Measurements from ENCODE around the gene LRRC4C.

Gene LRRC4C

DNA sequence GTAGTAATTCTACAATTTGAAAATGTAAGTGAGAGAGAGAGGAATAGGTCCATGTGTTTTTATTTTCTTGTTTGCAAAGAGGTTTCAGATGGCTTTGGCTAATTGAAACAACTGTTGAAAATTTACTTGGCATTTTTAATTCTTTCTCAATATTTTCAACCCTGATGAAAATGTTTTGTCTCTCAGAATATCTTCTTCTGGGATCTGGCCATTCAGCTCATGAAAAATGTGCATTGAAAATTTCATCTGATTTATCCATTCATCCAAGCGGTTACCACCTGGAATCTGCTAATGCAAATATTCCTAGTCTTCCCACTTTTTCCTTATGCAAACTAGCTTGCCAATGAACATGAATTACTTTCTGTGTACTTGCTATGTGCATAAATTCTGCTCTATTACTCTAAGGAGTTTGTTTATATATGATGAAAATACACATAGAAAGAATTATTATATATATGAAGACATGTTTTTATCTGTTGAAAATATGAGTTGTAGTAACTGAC is 621.2 kb downstream of the LRRC4C start:
- no peak for DNase-seq

DNA sequence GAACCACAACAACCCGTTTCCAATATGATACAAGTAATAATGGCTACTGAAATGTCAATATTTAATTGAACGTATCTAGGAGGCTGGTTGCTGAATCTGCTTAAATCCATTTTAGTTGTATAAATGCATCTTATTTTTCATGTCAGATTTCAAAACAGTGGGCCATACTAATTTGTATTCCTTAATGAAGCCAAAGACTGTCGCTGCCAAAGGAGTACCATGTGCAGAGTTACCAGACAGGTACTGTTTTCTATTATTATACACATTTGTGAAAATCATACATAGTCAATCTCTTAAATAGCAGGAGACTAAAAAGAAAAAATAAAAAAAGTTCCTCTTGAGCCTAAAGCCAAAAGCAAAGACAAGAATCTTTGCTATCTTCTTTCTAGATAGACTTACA is 632.3 kb downstream of the LRRC4C start:
- no peak for DNase-seq

DNA sequence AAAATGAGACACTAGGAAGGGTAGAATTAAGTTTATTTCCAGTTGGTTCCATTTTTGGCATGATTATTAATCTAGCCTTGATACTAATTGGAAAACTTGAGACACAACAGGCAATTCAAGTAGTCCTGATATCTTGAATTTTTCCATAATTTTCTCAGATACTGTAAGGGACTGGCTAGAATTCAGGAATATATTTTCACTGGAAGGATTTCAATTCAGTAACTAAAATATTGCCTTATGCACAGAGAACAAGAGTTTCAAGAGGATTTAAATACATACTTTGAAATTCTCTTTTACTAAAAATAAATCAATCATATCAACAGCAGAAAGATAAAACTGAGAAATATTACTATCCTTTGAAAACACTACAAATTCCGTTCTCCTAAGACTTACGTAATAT is 632.9 kb downstream of the LRRC4C start:
- DNase-seq, result no peak

DNA sequence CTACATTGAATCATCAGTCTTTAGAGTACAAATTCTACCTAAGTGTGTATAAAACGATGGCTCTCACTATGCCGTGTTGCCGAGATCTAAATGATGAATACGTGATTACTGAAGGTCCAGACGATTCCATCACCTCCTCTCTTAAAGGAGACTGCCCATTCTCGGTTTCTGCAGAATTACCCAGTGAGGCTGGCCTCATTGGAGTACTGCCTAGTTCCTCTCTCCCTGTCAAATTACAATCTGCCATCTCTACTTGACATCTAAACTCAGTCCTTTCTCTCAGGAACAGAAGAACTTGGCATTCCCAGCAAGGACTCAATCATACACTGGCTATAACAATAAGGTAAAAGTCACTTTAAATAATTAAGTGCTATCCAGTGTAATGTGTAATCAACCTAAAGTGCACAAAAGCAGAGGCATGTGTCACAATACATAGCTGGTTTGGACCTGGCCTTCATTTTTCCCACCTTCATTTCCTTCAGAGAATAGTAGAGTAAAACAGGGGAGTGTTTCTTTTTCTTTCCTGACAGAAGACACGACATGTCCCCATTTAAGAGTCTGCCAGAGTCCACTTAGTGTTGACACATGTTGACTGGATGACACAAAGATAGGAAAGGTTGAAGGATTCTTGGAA is 634.1 kb downstream of the LRRC4C start:
- no peak for DNase-seq

DNA sequence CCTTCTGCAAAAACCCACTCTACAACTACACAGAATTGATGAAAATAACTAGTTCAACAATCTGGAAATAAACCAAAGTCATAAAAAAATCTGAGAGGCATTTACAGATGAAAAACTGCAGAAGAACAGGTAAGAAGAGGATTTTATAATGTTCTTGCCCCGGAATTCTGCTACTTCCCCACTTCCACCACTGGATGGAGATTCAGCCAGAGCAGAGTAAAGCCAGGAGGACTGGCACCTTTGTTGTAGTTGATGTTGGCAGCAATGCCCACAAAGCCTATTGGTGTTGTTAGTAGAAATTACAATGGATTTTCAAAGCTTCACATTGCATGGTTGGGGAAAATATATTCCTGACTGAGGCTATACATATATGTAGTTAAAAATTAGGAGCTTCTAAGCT is 640.2 kb downstream of the LRRC4C start:
- no peak for DNase-seq

DNA sequence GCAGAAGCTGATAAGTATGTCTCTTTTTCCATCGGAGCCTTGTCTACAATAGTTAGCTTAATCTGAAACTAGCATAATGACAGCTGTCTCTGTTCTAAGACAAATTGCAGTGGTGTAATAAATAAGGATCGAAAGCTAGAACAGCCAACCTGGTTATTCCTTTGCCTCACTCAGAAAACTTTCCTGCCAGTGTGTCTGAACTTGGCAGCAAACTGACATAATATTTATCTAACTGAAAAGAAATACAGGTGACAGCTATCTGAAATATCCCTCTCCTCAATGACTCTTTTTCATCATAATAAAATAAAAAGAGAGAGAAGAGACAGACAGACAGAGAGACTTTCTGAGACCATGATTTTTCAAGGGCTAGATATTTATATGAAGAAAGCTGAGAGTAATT is 642.5 kb downstream of the LRRC4C start:
- DNase-seq, result no peak

DNA sequence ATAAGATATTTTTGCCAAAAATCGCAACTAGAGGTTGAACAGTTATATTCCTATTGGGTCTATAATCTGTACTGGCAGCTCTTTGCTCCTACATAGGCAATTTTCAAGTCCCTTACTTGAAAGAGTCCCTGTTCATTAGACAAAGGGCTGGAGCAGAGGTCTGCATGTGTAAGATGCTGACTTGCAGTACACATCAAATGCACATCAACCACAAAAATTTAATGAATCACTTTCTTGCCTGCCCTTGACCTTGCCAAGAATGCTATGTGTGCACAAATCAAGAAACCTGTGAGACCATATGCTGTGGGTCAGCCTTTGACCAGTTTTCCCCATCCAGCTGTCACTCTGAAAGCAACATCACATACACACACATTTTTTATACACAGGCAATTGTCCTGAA is 661.5 kb downstream of the LRRC4C start:
- DNase-seq, result no peak

DNA sequence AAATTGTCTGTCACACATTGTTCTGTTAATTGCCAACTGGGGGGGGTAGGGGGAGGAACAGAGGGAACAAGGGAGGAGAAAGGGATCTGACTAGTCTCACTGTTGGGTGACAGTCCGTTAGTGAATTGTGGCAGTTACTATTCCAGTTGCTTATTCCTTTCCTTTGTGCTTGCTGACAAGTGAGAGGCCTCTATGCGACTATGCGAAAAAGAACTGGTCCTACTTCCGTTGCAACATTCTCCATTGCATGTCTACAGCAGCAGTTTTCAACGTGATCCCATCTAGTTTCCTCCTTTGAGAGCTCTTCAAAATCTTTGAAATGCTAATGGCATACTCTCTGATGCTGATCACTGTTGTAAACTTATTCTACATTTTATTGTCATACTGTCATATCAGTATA is 672.2 kb downstream of the LRRC4C start:
- DNase-seq, result no peak

DNA sequence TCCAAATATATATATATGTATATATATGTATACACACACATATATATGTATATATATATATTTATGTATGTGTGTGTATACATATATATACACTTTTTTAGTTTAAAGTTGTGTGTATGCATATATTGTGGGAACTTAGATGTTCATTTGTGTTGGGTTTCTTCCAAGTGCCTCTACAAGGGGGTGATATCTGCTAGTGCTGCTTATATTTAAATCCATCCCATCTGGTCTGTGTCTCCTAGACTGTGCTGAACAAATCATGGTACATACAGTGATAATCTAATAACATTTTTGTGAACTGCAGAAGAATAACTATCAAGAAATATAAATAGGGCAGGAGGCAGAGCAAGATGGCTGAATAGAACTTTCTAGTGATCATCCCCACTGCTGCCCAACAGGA is 696.4 kb downstream of the LRRC4C start:
- DNase-seq, result no peak

DNA sequence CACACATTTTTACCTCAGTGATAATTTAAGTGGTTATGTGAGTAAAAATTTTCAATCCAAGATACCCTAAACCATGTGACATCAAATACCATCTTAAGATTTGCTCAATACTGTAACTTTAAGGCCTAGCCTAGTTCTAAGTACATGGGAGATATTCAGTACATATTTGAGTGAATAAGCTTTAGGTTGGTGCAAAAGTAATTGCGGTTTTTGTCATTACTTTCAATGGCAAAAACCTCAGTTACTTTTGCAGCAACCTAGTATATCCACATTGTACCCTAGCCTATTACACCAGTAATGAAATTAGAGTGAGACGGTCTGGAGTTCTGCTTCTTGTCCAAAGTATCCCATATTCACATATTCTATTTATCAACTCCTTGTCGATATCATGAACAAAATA is 700.1 kb downstream of the LRRC4C start:
- DNase-seq, result no peak

DNA sequence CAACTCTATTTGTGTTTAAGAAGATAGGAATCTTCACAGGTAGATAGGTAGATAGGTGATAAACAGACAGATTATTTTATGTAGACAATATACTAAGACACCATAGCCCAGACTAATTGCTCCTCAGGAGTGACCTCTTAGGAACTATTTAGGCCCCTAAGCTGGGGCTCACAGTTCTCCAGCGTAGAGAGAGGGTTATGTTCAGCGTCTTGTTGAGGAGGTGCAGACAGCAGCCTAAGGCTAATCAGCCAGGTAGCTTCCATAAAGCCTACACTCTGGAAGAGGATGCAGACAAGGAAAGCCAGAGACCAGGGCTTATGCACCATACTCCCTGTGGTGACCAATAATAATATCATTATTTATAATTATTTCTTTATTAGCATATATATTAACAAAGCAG is 705.2 kb downstream of the LRRC4C start:
- no peak for DNase-seq

DNA sequence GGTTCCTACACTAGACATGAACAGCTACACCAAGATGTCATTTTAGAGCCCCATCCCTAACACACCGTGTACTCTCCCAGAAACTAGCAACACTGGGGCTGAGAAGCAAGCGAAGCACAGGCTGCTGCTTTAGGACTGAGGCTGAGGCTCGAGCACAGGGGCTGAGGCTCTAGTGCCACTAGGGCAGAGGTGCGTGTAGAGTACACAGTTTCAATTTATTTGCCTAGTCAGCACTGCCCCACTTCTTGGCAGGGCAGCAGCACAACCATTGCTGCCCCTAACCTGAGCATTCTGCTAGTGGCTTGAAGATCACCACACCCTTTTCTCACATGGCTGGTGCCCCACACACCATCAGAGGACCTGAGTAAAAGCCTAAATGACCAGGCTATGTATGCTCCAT is 713.2 kb downstream of the LRRC4C start:
- no peak for DNase-seq

DNA sequence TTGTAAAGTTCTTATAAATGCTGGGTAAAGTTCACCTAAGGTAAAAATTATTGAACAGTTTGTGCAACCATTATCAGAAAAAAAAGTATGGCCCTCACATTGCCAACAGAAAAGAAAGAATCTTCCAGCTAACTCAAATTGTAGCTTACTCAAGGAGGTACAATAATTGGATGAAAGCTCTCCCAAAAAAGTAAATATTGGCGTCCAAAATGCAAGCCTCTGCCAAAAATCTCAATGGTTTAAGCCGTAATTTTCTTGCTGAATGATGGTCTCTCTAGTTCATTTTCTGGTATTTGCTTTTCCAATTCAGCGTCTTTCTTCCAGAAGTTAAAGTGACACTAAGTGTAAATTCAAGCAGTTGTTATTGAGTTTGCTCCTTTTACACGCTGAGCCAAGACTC is 727.3 kb downstream of the LRRC4C start:
- no peak for DNase-seq

DNA sequence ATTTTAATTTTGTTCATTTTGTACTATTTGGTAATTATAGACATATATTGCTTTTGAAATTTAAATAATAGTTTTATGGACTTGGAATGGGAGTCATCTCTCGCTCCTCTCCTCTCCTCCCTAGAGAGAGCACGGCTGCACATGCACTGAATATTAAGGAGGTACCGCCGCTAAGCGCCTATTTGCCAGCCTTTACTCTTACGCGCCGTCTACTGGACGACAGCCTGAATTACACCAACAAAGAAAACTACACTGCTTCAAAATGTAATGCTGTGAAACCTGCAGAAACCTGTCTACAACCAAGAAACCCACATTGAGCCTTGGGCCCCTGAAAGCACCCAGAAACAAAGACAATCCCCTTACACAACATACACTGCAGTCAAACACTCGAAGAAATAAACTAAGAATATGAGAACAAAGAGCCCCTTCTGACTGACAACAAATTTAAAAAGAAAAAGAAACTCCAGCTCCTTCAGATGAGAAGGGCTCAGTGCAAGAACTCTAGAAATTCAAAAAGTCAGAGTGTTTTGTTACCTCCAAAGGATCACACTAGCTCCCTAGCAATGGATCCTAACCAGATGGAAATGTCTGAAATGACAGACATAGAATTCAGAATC is 737.2 kb downstream of the LRRC4C start:
- DNase-seq, result no peak

DNA sequence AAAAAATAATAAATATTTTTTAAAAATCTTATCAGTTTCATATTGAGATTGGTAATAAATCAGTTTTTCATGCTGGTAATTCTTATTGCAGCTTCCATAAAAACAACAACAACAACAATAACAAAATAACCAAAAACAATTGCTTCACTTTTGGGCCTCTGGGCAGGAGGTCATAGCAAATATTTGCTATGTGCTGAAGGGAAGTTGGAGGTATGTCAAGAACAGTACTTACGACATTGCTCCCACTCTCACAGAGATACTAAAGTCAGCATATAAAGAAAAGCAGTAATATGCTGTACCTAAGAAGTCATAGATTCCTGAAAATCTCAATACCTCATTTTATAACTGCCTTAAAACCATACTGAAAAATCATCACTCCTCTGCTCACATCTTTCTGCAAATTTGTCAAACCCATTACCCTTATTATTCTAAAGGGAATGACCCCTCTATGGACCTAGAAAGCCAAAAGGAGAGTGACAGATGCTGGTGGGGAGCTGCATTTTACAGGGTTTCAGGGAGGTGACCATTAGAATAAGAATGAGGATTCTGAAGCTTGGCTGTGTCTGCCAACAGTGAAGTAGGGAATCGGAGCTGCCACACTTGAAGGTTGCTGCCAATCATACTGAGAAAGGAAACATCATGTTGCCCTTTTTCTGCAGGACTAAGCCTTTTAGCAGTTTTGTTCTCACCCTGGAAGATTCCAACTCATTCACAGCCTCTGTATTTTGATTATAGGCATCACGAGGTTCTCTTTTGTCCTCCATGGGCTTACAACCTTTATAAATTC is 742.9 kb downstream of the LRRC4C start:
- DNase-seq, result no peak

DNA sequence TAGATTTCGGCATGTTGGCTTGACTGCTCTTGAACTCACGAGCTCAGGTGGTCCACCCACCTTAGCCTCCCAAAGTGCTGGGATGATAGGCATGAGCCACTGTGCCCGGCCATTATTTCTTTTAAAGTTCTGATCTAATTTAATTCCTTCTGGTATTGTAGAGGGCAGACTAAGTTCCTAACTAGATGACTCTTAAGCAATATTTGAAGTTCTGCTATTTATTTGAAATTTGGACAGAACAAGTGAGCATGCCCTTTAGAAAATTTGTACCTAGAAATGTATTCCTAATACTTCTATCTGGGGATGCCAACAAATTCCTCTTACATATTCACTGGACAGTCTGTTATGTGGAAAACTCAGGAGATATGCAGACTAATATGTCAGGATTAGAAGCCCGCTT is 746.4 kb downstream of the LRRC4C start:
- no peak for DNase-seq

DNA sequence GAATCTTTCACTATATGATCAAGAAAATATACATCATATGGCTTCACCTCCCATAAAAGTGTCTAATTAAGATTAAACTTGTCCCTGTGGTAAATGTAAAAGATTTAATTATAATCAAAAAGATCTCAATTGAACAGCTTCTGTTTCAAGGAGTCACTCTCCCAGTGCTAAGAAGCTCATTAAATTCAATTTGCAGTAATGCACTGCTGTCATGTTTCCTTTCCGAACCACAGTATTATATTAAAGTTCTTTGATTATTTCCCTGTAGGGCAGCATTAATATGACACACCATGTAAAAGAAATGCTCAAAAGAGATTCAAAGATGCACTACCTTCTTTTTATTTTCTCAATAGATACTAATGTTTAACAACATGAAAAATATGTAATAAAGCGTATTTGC is 758.4 kb downstream of the LRRC4C start:
- DNase-seq, result no peak

DNA sequence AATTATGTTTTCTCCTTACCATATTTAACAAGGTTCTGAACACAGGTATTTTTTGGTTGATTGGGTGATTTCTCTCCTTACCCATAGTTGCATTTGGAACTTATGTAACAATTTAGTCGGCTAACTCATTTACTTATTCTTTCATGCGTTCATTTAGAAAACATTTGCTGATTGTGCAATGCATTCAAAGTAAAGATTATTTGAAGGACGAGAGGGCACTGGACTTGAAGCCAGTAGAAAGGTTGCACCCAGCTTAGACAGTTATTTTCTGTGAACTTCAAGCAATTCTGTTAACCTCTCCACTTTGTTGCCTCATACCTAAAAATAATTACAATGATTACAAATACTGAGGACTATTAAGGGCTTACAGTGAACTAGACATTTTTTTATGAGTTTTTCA is 769.6 kb downstream of the LRRC4C start:
- no peak for DNase-seq

DNA sequence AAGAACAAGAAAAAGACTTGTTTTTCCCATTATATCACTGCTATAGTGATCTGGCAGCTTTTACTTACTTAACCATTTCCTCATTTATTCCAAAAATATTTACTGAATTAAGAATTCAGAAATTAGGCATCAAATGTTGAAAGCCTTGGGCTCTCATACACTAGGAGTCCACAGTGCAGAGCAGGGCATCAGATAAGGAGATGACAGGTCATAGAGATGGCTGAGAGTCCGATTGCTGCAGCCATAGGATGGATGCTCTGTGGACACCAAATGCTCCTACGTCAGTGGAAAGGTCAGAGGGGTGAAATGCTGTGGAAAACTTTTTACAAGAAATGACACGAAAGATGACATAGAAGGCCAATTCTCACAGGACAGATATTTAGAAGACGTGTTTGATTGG is 771.1 kb downstream of the LRRC4C start:
- DNase-seq, result no peak

DNA sequence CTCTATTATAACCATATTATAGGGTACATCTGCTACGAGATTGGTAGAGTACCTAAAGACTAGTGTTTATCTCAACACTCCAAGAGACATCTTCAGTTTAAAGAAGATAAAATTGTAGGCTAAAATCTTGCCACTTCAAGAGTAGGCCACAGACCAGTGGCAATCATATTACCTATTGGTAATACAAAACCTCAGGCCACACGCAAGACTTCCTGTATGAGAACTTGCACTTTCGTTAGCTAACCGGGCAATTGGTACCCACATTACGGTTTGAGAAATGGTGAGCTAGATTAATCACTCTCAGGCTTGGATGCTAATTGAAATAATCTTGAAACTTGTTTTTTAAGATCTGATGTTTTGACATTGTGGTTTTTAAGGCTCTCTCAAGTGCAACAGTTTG is 772.7 kb downstream of the LRRC4C start:
- DNase-seq, result no peak

DNA sequence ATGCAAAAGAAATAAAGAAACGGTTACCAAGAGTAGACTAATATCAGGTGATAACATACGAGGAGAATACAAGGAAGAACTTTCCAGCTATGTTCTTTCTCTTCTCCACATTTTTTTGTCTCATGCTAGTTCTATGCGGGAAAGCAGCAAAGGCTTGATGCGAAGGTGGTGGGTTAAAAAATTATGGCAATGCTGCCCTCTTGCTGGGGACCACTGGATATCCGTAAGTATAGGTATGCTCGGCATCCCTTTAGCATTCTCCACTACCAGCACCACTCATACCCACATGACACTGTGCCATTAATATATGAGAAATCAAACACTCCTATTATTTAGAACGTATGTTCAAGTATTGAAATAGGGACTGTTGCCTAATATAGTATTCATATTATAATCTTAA is 776.4 kb downstream of the LRRC4C start:
- DNase-seq, result no peak

DNA sequence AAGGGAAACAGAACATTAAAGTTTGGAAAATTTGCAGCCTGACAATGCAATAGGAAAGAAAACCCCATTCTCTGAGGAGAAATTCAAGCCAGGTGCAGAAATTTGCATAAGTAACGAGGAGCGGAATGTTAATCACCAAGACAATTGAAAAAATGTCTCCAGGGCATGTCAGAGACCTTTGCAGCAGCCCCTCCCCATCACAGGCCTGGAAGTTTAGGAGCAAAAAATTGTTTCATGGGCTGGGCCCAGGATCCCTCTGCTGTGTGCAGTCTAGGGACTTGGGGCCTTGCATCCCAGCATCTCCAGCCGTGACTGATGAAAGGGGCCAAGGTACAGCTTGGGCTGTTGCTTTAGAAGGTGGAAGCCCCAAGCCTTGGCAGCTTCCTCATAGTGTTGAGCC is 780.2 kb downstream of the LRRC4C start:
- no peak for DNase-seq

DNA sequence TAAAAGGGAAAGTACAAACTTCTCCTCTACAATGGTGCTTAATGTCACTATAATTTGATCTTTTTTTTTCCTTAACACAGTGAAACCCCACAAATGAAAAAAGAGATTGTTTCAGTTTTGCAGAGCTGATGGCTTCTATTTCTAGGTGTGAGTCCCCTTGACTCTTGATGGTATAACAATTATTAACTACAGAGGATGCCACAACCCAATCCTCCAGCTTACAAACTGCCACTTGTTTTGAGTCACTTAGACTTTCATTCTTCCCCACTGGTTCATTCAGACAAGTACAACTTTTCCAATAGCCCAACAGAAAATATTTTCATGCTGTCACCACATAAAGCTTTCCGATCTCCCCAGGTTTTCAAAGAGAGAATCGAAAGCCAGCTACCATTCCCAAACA is 812.2 kb downstream of the LRRC4C start:
- DNase-seq, result no peak

DNA sequence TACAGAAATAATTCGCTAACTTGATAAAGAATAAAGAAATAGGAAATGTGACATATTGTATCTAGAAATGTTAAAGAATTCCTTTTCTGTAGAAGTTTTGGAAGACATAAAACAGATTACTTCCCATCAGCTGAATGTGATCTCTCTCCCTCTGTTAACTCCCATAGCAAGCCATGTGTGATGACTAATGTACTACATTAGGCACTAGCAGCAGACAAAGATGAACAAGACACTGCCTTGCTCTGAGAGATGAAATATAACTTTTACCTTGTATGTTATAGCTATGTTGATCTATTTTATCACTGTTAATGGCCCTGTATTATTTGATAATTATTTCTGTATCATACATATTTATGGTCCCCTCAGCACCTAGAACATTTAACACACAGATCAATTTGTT is 817.2 kb downstream of the LRRC4C start:
- no peak for DNase-seq
